ENCODE data around the gene PTPRN2.

DNA sequence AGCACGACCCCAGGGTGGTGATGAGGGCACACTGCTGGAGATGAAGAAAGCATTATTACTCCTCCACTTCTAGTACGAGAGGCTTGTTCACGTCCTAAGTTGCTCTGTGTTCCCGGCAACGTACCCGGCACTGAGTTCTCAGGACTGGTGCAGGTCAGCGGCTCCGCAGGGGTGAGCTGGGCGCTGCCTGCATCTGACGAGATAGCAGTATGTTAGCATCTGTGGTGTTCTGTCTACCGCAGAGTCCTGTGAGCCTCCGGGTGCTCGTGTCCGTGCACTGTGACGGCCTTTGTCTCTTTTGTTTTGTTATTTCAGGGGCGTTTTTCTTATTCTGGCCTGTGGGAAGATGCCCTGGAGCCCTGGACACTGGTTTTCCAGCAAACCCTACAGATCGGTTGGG lies 743.0 kb downstream of the PTPRN2 start:
- TF ChIP-seq EZH2 (IDR thresholded peaks at IDR 0.05; ENCODE audit: borderline replicate concordance, low read depth, low read length, severe bottlenecking) (no peak), POLR2AphosphoS5 (IDR thresholded peaks at IDR 0.05; ENCODE audit: insufficient read depth, low read depth, low read length) (no peak)

Measured in endothelial cell of umbilical vein (primary cell).